Posterior cingulate gyrus (tissue), 11 donors: Measurements from ENCODE around the gene PDGFRB.

Experiments used
- DNase-seq, 10 donors: peaks; one replicate each; pipeline versions ENCODE4 v3.0.0 to v3.0.0-alpha.2; 2020 to 2021; ENCODE audit warnings: mixed read lengths in 3 of 10
- intact Hi-C: fragments of 100-400 bp; cut with DNase I; formaldehyde crosslinking; loops from one replicate; pipeline ENCODE4 v1.15.1; 2023

The PDGFRB gene

DNA sequence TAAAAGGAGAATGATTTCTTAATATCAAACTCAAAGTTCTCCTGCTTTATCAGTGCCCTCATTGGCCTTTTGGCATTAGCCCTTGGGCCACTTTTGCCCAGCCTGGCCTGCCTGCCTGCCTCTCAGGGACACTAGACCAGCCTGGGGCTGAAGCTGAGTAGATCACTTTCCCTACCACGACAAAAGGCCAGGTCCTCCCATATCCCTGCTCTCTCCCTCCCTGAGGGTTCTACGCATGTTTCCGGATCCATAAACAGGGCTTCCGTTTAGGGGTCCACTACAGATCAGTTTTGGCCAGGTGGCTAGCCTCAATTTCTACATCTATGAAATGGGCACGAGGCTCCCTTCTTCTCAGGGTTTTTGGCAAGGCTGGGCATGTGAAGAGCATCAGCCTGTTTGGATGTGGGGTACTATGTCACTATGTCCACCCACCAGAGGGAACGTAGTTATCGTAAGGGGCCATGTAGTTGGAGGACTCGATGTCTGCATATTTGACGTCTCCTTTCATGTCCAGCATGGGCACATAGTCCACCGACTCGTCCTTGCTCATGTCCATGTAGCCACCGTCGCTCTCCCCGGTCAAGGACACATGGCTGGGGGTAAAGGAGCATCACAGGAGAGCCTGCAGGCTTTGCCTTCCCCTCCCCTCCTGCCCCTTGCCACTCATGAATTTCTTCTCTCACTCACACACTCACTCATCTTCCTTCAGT, 34.0 kb downstream of the PDGFRB start:
- DNase-seq = peak in 3 of 10 donors; percentile 9 to 59 (median 38)
- intact Hi-C loops = loop anchor here (10.0 kb wide), 1 partner anchor 313 kb away; no protein-coding TSS in a partner anchor

DNA sequence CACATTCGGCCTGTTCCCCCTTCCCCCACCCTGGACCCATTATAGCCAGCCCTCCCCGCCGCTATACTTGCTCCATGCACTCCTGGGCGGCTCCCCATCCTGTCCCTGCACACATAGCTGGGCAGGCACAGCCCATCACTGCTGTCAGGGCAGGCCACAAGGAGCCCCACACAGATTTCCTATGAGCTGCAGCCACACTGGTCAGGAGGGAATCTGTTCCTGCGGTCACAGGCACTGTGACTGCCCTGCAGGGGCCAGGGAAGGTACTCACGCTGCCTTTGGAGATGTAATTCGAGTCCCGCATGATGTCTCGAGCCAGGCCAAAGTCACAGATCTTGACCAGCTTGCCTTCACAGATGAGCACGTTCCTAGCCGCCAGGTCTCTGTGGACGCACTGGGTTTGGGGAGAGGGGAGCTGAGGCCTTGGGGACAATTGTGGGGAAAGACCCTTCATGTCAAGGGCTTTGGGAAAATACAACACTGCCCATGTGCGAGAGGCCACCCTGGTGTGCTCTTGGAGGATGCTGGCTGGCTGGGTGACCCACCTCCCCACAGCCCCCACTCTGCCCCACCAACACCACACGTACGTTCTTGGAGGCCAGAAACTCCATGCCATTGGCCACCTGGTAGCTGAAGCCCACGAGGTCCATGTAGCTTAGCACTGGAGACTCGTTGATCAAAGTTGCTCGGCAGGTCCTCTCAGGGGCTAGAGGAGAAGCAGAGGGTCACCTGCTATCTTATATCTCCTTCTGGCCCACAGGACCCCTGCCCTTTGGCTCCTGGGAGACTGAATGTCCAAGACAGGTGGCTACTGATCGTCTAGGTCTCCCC, 34.8 kb downstream of the PDGFRB start:
- intact Hi-C loops = loop anchor here (10.0 kb wide), 1 partner anchor 314 kb away; no protein-coding TSS in a partner anchor
- peak in 2 of 10 donors; percentile 9 to 36 for DNase-seq

DNA sequence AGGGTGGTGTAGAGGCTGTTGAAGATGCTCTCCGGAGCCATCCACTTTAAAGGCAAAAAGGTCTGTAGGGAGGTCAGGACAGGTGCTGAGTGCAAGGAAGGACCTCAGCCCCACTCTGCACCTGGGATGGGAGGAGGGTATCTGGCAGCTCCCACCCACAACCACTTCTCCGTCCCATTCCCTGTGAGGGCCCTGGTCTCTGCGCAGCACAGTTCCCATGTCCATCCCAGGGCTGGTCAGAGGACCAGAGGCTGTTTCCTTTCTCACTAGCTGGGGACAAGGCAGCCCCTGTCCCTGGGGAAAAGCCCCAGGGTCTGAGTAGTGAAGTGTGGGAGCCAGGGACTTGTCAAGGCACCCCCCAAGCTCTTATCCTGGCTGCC, 35.6 kb downstream of the PDGFRB start:
- peak in 3 of 10 donors; percentile 1 to 56 (median 5) for DNase-seq
- intact Hi-C loops = loop anchor here (10.0 kb wide), 1 partner anchor 315 kb away; no protein-coding TSS in a partner anchor

DNA sequence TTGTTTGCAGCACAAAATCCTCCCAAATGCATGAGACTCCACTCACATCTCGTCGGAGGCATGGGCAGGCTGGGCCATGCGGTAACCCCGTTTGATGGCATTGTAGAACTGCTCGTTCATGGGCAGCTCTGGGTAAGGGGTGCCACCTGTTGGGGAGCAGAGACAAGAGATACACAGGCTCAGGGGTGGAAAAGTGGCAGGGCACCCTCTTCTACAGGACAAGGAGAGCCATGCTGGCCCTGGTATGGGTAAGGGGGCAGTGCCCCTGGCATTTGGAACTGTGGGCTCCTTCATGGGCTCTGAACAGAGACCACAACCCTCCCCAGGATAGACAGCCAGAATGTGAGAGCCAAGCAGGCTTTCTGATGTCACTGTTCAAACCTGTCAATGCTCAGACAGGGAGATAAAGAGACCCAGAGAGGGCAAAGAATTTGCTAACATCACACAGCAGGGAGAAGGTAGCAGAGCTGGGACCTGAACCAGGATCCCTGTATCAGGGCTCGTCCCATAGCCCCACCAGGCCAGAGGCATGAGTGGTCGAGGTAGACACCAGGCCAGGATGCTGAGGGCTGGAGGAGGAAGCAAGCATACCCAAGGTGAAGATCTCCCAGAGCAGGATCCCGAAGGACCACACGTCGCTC, 36.1 kb downstream of the PDGFRB start:
- intact Hi-C loops = loop anchor here (10.0 kb wide), 1 partner anchor 315 kb away; no protein-coding TSS in a partner anchor
- DNase-seq = peak in 3 of 10 donors; percentile 9 to 77 (median 71)

DNA sequence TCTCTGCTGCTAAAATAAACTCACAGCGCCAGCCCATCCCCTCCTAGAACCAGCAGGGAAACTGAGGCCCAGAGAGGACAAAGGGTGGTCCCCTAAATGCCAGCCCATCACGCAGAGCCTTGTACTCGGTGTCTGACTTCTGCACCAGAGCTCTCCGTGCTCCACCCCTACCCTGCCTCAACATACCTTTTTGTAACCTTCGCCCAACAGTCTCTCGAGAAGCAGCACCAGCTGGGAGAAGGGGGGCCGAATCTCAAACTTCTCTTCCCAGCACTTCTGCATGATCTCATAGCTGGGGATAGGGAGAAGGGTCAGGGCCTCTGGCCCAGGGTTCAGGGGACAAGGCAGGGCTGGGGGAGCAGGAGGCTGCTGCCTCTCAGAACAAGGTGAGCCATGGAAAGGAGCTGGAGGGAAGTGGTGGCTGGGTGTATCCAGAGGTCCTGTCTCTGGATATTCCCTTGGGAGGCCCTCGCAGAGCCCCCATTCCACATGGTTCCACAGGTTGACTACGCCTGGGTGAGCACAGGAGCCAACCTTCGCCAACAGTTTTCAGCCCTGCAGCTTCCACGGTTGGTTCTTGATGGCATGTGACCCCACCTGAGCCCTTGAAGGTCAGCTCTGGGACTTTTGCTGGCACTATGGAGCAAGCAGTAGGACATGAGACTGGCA, 37.0 kb downstream of the PDGFRB start:
- intact Hi-C loops = no loop called here
- DNase-seq = peak in 1 of 10 donors; percentile 60

DNA sequence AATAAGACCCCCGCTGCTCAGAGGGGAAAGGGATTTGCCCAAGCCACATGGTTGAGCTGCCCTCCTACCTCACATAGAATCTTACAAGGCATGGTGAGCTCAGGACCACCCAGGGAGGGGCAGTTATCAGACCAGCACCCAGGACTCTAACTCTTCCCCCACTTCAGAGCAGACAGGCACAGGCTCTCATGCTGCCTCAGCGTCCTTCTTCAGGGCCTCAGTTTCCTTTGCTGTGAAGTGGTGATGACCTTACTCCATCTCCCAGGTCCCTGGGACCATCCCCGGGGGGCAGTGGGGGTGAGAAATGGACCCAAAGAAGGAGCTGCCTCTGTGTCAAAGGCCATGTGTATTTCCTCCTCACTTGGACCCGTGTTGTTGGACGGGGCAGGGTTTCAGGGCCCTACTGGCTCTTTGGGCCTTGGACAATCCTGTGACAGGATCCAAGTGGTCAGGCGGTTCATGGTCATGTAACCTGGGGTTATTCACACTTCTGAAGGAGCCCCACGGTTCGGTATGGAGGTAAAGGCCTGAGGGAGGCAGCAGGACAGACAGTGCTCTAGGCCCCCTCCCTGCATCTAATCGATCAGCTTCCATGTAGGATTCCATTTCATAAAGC, 37.6 kb downstream of the PDGFRB start:
- intact Hi-C loops = no loop called here
- DNase-seq = peak in 2 of 10 donors; percentile 46

DNA sequence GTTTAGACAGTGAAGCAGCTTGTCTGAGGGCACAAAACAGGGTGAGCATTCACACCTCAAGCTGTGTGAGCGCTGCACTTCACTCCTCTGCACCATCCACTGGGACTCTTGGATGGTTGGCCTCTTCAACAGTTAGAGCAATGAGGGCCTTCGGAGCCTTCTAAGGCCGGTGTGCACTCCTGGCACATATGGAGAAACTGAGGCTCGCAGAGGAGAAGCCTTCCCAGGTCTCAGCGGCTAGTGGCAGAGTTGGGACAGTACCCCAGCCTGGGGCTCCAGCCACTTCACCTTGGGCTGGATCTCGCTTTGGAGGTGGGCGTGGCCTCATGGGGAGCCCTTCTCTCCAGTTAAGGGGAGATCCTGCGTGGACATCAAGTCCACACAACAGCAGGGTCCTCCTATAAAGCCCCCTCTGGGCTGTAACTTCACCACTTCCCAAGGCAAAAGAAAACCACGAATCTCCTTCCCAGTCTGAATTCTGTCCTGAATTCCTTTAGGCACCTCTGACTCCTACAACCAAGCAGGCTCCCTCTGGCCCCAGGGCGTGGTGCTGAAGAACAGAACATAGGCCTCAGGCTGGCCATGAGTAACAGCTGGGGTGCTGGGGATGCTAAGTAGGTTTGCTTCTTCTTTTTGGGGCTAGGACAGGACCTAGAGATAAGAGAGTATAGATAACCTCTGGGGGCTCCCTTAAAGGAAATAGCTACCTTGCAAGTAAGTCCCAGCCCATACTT, 38.8 kb downstream of the PDGFRB start:
- peak in 2 of 10 donors; percentile 55 to 64 for DNase-seq
- intact Hi-C loops = no loop called here

DNA sequence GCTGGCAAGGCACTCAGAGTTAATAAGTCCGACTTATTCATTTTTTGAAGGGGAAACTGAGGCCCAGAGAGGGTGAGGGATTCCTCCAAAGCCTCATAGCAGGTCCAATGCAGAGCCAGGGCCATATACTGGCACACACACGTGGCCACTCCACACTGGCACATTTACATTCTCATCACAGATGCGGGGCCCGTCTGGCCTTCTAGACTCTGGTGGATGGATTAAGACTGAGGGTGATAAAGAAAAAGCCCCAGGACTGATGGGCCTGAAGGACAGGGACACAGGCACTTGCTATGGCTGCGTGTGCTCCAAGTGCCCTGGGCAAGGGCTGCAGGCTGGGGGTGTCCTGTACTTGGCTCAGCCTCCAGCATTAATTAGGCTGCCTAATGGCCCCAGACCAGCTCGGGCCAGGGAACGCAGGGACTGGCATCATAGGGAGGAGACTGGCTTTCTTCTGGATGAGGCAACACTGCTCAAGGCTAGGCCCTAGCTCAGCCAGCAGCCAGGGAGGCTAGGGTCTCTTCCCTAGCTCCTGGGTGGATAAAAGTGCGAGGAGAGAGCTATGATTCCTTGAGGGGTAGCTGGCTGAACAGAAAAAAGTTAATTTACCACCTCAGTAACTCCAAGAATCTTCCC, 40.8 kb downstream of the PDGFRB start:
- peak in 3 of 10 donors; percentile 39 to 80 (median 76) for DNase-seq
- intact Hi-C loops = no loop called here

DNA sequence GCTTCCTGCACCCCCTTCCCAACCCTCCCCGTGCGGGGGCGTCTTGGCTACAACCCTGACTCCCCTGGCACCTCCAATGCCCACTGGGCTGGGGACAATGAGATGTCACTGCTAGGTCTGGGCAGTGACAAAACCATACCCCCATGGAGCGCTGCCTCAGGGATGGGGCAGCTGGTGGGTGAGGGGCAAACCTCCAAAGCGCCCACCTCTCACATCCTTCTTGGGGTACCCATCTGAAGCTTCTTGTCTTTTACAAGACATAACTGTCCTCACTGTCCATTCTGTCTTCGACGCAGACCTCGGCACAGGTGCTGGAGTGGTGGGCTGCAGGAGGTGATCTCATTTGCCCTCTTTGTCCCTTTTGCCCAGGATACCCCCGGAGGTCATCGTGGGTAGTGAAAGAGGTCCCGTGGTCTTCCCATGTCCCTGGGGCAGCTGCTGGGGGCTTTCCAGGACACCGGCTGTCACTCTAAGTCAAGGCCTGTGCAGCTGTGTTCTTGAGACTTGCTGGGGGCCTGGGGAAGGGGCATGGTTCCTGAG, 41.5 kb downstream of the PDGFRB start:
- intact Hi-C loops = no loop called here
- DNase-seq = peak in 2 of 10 donors; percentile 52 to 68

DNA sequence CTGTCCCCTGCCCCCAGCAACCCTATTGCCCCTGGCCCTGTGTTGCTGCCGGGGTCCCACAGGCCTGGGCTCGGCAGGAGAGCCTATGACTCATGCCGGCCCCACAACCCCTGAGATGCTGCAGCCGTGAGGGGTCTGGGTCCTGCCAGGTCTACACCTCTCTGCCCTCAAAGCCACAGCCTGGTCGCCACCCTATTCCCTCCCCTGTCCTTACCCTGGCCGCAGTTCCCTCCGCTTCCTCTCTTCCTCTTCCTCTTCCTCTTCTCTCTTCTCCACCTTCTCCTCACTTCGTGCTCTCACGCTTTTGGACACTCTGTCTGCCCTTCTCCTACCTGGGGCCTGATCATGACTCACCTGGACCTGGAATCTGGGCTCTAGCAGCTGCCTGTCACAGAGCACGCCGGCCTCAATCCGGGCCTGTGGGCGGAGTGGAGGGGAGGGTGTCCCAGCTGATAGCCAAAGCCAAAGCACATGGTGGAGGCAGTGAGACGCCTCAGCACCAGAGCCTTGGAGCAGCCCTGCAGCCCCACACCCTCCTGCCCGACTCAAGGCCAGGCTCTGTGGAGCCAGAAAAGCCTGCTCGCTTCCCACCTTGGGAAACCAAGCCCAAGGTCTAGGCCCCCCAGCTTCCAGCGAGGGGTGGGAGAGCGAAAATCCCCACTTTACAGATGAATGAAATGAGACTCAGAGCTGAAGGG, 42.4 kb downstream of the PDGFRB start:
- peak in 2 of 10 donors; percentile 72 to 75 for DNase-seq
- intact Hi-C loops = no loop called here

DNA sequence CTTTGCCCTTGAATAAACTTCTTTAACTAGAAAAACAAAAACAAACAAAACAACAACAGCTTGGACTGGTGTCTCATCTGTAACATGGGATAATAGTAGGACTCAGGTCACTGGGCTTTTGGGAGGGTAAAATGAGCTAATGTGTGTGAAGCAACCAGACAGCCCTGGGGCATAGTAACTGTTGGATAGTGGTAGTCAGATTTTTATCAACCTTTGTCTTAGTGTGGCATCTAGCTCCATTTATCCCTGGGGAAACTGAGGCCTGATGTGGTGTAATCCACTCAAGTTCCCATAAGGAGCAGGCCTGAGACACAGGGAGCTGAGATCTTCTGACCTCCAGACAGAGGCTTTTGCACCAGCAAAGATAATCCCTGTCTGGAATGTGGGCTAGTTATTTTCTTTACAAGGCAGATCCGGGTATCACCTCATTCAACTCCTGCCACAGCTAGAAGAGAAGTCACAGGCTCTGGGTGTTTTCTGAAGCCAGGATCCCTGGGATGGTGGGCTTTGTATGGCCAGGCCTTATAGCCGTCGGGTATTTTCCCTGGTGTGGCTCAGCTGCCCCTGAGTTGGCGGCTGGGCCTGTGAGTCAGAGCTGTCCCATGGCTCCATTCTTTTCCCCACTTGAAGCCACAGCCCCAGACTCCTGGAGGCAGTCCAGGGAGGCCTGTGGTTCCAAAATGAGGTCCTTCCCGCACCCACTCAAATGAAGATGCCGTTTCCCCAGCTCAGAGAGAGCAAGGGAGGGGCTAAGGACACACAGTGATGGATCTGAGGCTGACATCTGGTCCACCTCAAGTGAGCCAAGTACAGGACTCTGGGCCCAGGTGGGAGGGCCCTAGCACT, 43.2 kb downstream of the PDGFRB start:
- intact Hi-C loops = no loop called here
- DNase-seq = peak in 1 of 10 donors; percentile 81

DNA sequence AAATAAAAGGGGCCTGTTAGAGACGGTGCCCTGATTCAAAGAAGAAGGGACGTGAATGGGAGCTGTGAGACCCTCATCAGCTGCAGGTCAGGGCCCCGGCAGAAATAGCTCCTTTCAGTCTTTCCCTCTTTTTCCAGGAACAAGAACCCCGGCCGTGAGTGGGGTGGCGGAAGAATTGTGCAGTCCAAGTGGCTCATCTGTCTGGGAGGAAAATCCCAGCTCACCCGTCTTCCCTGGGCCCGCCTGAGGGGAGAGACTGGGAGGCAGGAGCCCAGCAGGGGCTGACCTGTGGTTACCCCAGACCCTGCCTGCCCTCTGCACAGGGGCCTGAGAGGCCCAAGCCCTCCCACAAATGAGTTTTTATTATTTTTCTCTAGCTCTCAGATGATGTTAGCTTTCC, 44.5 kb downstream of the PDGFRB start:
- intact Hi-C loops = no loop called here
- DNase-seq = peak in 2 of 10 donors; percentile 43 to 56

DNA sequence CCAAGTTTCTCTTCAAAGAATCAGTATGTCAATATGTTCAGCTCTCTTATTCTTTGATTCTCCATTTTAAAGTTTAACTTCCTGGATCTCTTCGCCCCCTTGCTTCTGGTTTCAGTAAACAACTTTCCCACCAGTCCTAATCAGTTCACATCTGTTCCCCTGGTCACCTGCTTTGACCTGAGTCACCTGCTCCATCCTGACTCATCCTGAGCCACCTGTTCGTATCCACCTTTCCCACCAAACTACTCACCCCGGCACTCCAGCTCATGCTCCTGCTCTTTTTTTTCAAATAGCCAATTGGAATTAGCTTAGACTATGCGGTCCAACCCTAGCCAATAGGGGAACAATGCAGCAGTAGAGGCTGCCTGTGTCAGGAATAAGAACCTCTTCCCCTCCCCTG, 45.7 kb downstream of the PDGFRB start:
- DNase-seq = no peak
- intact Hi-C loops = no loop called here

DNA sequence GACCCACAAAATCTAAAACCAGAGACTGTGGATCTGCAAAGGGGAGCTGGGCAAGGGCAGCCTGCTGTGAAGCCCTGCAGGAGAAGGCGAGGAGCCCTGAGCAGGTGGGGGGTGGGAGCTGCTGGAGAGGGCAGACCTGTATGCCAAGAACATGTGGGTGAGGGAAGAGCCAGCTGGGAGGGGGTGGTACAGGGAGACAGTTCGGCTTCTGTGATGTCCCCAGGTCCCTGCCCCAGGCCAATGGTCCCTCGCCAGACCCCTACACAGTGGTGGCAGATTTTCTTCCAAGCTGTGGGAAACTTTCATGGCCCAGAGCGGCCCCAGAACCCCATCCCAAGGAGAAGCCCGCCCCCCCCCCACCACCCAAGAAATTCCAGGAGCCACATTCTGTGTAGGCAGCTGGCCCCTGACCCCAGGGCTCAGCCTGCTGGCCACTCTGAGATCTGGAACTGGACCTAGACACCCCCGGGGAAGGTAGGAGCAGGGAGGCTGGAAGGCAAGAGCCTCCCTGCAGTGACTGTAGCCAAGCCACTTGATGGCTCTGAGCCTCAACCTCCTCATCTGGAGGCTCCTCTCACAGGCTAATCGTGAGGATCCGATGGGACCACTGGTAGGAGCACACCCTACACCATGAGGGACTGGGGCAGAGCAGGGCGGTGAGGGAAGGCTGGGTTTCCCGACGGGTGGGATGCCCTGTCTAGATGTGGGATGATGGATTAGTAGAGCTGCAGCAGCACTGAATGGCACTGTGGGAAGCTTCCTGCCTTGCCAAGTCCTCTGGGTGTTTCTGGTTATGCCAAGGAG, 46.7 kb downstream of the PDGFRB start:
- peak in 1 of 10 donors; percentile 42 for DNase-seq
- intact Hi-C loops = no loop called here

DNA sequence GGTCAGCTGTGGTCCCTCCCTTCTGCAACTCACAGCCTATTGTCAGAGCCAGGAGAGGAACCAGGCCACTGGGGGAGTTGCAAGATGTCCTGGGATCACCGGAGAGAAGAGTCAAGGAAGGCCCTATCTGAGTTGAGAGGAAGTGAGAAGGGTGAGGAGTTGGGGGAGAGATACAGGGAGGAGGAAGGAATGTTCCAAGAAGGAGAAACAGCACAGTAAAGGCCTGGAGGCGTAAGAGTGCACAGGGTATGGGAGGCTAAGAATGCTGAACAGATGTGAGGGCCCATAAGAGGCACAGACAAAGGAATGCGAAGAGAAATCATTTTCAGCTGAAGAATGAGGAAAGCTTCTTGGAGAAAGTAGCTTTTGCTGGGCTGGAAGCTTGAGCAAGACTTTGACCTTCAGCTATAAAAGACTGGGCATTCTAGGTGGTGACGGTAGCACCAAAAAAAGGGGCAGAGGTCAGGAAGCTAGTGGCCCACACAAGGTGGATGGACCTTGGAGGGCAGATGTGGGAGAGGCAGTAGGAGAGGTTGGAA, 47.7 kb downstream of the PDGFRB start:
- DNase-seq = no peak
- intact Hi-C loops = no loop called here
